GM21360 (cell line): ENCODE measurements around the gene DAPK2.
A peak's percentile ranks its signal among the peaks of the same experiment; 100 is the strongest.
"Not testable (repeated sequence)": the region's sequence is repeated elsewhere in the genome, so short reads cannot be mapped to it uniquely, and the experiment has no call there.

Source experiments
- ATAC-seq: cut with Tn5 transposase; IDR thresholded peaks from one replicate; pipeline ENCODE4 v1.9.1; 2021; ENCODE audit warnings: mild to moderate bottlenecking, moderate library complexity; ENCODE audit not compliant: unreplicated experiment

Gene DAPK2

GRCh38 chr15:64046421-64047153, at the start of gene DAPK2:
Gene DAPK2 (minus strand): TSS chr15:64046485. CDS start chr15:64040261, 6,224 bp downstream.
- ATAC-seq: peak; percentile 47

GRCh38 chr15:64095431-64095794, 49.1 kb upstream of the DAPK2 start:
- ATAC-seq: no peak

- peak; percentile 56 for ATAC-seq
Observed at GRCh38 chr15:64093627-64094417, 47.5 kb upstream of the DAPK2 start, which contains the start of gene CIAO2A. Gene CIAO2A (minus strand): TSS chr15:64093838. CDS start chr15:64093768, 70 bp downstream.

GRCh38 chr15:64092864-64093626, 46.8 kb upstream of the DAPK2 start:
- no peak for ATAC-seq

GRCh38 chr15:64092075-64092820, 46.0 kb upstream of the DAPK2 start:
- no peak for ATAC-seq

- ATAC-seq: no peak
Observed at GRCh38 chr15:64090527-64090926, 44.2 kb upstream of the DAPK2 start.

GRCh38 chr15:64089543-64090280, 43.4 kb upstream of the DAPK2 start:
- no peak for ATAC-seq

- no peak for ATAC-seq
Observed at GRCh38 chr15:64082757-64083156, 36.5 kb upstream of the DAPK2 start.

GRCh38 chr15:64073496-64073895, 27.2 kb upstream of the DAPK2 start:
- not testable (repeated sequence) for ATAC-seq

GRCh38 chr15:64072812-64073211, 26.5 kb upstream of the DAPK2 start:
- ATAC-seq: no peak

GRCh38 chr15:64071931-64072765, 25.9 kb upstream of the DAPK2 start:
- no peak for ATAC-seq

- no peak for ATAC-seq
Observed at GRCh38 chr15:64070965-64071851, 24.9 kb upstream of the DAPK2 start.

GRCh38 chr15:64070106-64070505, 23.8 kb upstream of the DAPK2 start:
- ATAC-seq: no peak

GRCh38 chr15:64068133-64068532, 21.8 kb upstream of the DAPK2 start:
- ATAC-seq: no peak

- ATAC-seq: no peak
Observed at GRCh38 chr15:64067564-64068030, 21.3 kb upstream of the DAPK2 start.

GRCh38 chr15:64066451-64066850, 20.2 kb upstream of the DAPK2 start:
- no peak for ATAC-seq

- no peak for ATAC-seq
Observed at GRCh38 chr15:64060716-64061115, 14.4 kb upstream of the DAPK2 start.

GRCh38 chr15:64059104-64059503, 12.8 kb upstream of the DAPK2 start:
- ATAC-seq: not testable (repeated sequence)
